ES-I3 (cell line): ENCODE data around the gene MAST4.

ENCODE experiments used
- H3K36me3 ChIP-seq: 2 replicates; pipeline ENCODE4 v1.6.1; 2013; ENCODE audit warnings: mild to moderate bottlenecking, low read length, control low read depth, moderate library complexity; ENCODE audit not compliant: insufficient read depth
- H3K4me1 ChIP-seq: 2 replicates; pipeline ENCODE4 v1.6.1; 2013; ENCODE audit warnings: mild to moderate bottlenecking, control low read depth, low read length; ENCODE audit not compliant: insufficient read depth
- H3K9ac ChIP-seq: 2 replicates; pipeline ENCODE4 v1.6.1; 2013; ENCODE audit warnings: low read depth, mild to moderate bottlenecking, low read length, moderate library complexity
- H3K9me3 ChIP-seq: 2 replicates; pipeline ENCODE4 v1.6.1; 2013; ENCODE audit warnings: mild to moderate bottlenecking, low read length, moderate library complexity; ENCODE audit not compliant: control insufficient read depth, insufficient read depth

The MAST4 gene

GRCh38 chr5:67199859-67200258 lies 603.7 kb downstream of the MAST4 start:
- Histone ChIP-seq H3K36me3 (no peaks in the 10 kb centered on the region; the same call in 1 of the 2 replicates), H3K4me1 (no peaks in the 10 kb centered on the region), H3K9me3 (no peaks in the 10 kb centered on the region), H3K9ac (no peak overlapping the region)

GRCh38 chr5:67200809-67201562 lies 604.8 kb downstream of the MAST4 start:
- no peaks in the 10 kb centered on the region for H3K4me1 ChIP-seq
- H3K36me3 ChIP-seq: no peaks in the 10 kb centered on the region; the same call in 1 of the 2 replicates
- no peak overlapping the region for H3K9ac ChIP-seq
- no peaks in the 10 kb centered on the region for H3K9me3 ChIP-seq

GRCh38 chr5:67201897-67202549 lies 605.8 kb downstream of the MAST4 start:
- Histone ChIP-seq H3K4me1 (no peaks in the 10 kb centered on the region), H3K36me3 (no peaks in the 10 kb centered on the region; the same call in 1 of the 2 replicates), H3K9ac (no peak overlapping the region), H3K9me3 (no peaks in the 10 kb centered on the region)

- Histone ChIP-seq H3K36me3 (no peaks in the 10 kb centered on the region; the same call in 1 of the 2 replicates), H3K9ac (no peak overlapping the region), H3K9me3 (no peaks in the 10 kb centered on the region), H3K4me1 (no peaks in the 10 kb centered on the region)
Measured at GRCh38 chr5:67202828-67203227, 606.6 kb downstream of the MAST4 start.

- Histone ChIP-seq H3K9me3 (no peaks in the 10 kb centered on the region), H3K4me1 (no peaks in the 10 kb centered on the region), H3K36me3 (no peaks in the 10 kb centered on the region), H3K9ac (no peak overlapping the region)
Measured at GRCh38 chr5:67203701-67204074, 607.5 kb downstream of the MAST4 start.

GRCh38 chr5:67204821-67205220 lies 608.6 kb downstream of the MAST4 start:
- no peak overlapping the region for H3K9ac ChIP-seq
- H3K36me3 ChIP-seq: no peaks in the 10 kb centered on the region
- H3K4me1 ChIP-seq: no peaks in the 10 kb centered on the region
- no peaks in the 10 kb centered on the region for H3K9me3 ChIP-seq

- no peaks in the 10 kb centered on the region for H3K9me3 ChIP-seq
- H3K36me3 ChIP-seq: no peaks in the 10 kb centered on the region
- H3K9ac ChIP-seq: no peak overlapping the region
- no peaks in the 10 kb centered on the region for H3K4me1 ChIP-seq
Measured at GRCh38 chr5:67205981-67206380, 609.8 kb downstream of the MAST4 start.

GRCh38 chr5:67206461-67206860 lies 610.3 kb downstream of the MAST4 start:
- no peak overlapping the region for H3K9ac ChIP-seq
- no peaks in the 10 kb centered on the region for H3K36me3 ChIP-seq
- H3K9me3 ChIP-seq: no peaks in the 10 kb centered on the region
- H3K4me1 ChIP-seq: no peaks in the 10 kb centered on the region

- no peak overlapping the region for H3K9ac ChIP-seq
- no peaks in the 10 kb centered on the region for H3K4me1 ChIP-seq
- no peaks in the 10 kb centered on the region for H3K9me3 ChIP-seq
- no peaks in the 10 kb centered on the region for H3K36me3 ChIP-seq
Measured at GRCh38 chr5:67206929-67207328, 610.7 kb downstream of the MAST4 start.

GRCh38 chr5:67208403-67208802 lies 612.2 kb downstream of the MAST4 start:
- Histone ChIP-seq H3K4me1 (no peaks in the 10 kb centered on the region), H3K9me3 (no peaks in the 10 kb centered on the region), H3K36me3 (no peaks in the 10 kb centered on the region), H3K9ac (no peak overlapping the region)

- no peaks in the 10 kb centered on the region for H3K36me3 ChIP-seq
- no peaks in the 10 kb centered on the region for H3K9me3 ChIP-seq
- no peaks in the 10 kb centered on the region for H3K4me1 ChIP-seq
- no peak overlapping the region for H3K9ac ChIP-seq
Measured at GRCh38 chr5:67209141-67209771, 613.1 kb downstream of the MAST4 start.

GRCh38 chr5:67211926-67212325 lies 615.7 kb downstream of the MAST4 start:
- H3K9ac ChIP-seq: no peak overlapping the region
- no peaks in the 10 kb centered on the region for H3K9me3 ChIP-seq
- no peaks in the 10 kb centered on the region for H3K4me1 ChIP-seq
- no peaks in the 10 kb centered on the region for H3K36me3 ChIP-seq

GRCh38 chr5:67214036-67214435 lies 617.8 kb downstream of the MAST4 start:
- Histone ChIP-seq H3K4me1 (no peaks in the 10 kb centered on the region), H3K36me3 (no peaks in the 10 kb centered on the region), H3K9me3 (no peaks in the 10 kb centered on the region), H3K9ac (no peak overlapping the region)

GRCh38 chr5:67214707-67215447 lies 618.7 kb downstream of the MAST4 start:
- H3K4me1 ChIP-seq: no peaks in the 10 kb centered on the region
- no peaks in the 10 kb centered on the region for H3K9me3 ChIP-seq
- no peak overlapping the region for H3K9ac ChIP-seq
- no peaks in the 10 kb centered on the region for H3K36me3 ChIP-seq
